MCF 10A (cell line): ENCODE data around the gene ELK4. TPM values are rescaled to one million over a fixed set of nuclear protein-coding genes. Genes with fewer than 3 reads are reported as not detected.
A peak's percentile ranks its signal among the peaks of the same experiment; 100 is the strongest.

Experiments used
- BruUV-seq: library from RNA; stranded (reverse); fragments of 400-500 nt; replicated peaks from 2 replicates; lab custom pipeline; 2021; lab: Mats Ljungman, UMichigan
- CTCF ChIA-PET: fragments of 300-600 bp; sonication (Branson Sonifier 250); formaldehyde crosslinking; extraction: SDS; loops from one replicate; lab custom pipeline; 2021; ENCODE audit warnings: antibody characterized with exemption, inconsistent platforms; lab: Yijun Ruan, JAX
- POLR2A ChIA-PET: fragments of 300-600, 350-650 bp; sonication (Branson Sonifier 250); formaldehyde crosslinking; extraction: SDS; loops from one replicate; lab custom pipeline; 2020; ENCODE audit warnings: antibody characterized with exemption, inconsistent platforms; lab: Yijun Ruan, JAX
- DNase-seq: peaks from one replicate; pipeline ENCODE4 v3.0.0-alpha.2; 2018; ENCODE audit not compliant: unreplicated experiment
- H3K27ac Mint-ChIP-seq: one replicate; pipeline ENCODE4 v1.8.0; 2022; ENCODE audit warnings: mild to moderate bottlenecking, low read depth, mixed read lengths; ENCODE audit not compliant: unreplicated experiment
- H3K27me3 Mint-ChIP-seq: one replicate; pipeline ENCODE4 v1.8.0; 2022; ENCODE audit warnings: mixed read lengths; ENCODE audit not compliant: insufficient read depth, unreplicated experiment
- H3K36me3 Mint-ChIP-seq: one replicate; pipeline ENCODE4 v1.8.0; 2022; ENCODE audit warnings: mild to moderate bottlenecking, moderate library complexity, mixed read lengths; ENCODE audit not compliant: insufficient read depth, unreplicated experiment
- H3K4me1 Mint-ChIP-seq: one replicate; pipeline ENCODE4 v1.8.0; 2022; ENCODE audit warnings: mixed read lengths; ENCODE audit not compliant: insufficient read depth, unreplicated experiment
- H3K4me3 Mint-ChIP-seq: one replicate; pipeline ENCODE4 v1.8.0; 2022; ENCODE audit warnings: mild to moderate bottlenecking, moderate library complexity, mixed read lengths; ENCODE audit not compliant: unreplicated experiment
- H3K9me3 Mint-ChIP-seq: one replicate; pipeline ENCODE4 v1.8.0; 2022; ENCODE audit warnings: mixed read lengths; ENCODE audit not compliant: unreplicated experiment
- CTCF ChIP-seq: fragments of 200-600 bp; IDR thresholded peaks from one replicate; pipeline ENCODE4 v1.8.0; 2022; ENCODE audit warnings: antibody characterized with exemption, mild to moderate bottlenecking; ENCODE audit not compliant: unreplicated experiment
- intact Hi-C: fragments of 100-400 bp; cut with micrococcal nuclease; formaldehyde crosslinking; loops from 2 replicates; pipeline ENCODE4 v1.14.1; 2022
- total RNA-seq: library from RNA; stranded (reverse); gene quantifications from 2 replicates; pipeline ENCODE4 v1.2.3, GENCODE V29; 2022

Gene ELK4
- total RNA-seq, 1 experiment from 2014 or later: 101 TPM

- no peaks in the 10 kb centered on the region for H3K27me3 Mint-ChIP-seq
- peak overlapping the region; percentile 91 for H3K27ac Mint-ChIP-seq
- DNase-seq: peak; percentile 92
- CTCF ChIA-PET: interaction anchor here (0.7 to 7.2 kb wide), 18 partner anchors 9 to 311 kb away, joined by 3 to 185 read pairs (median 6); no protein-coding TSS in a partner anchor
- TSS peak; percentile 42 for BruUV-seq
- H3K36me3 Mint-ChIP-seq: peaks cover 24% of the 10 kb centered on the region
- POLR2A ChIA-PET: interaction anchor here (0.8 to 11.6 kb wide), 30 partner anchors 8 to 370 kb away, joined by 3 to 555 read pairs (median 7); partner anchors contain the start of genes NUCKS1 and RAB29
- peaks cover 38% of the 10 kb centered on the region for H3K4me1 Mint-ChIP-seq
- H3K9me3 Mint-ChIP-seq: no peaks in the 10 kb centered on the region
- intact Hi-C loops: no loop called here
- H3K4me3 Mint-ChIP-seq: peak overlapping the region; percentile 90
- TF ChIP-seq CTCF: no peak
These were observed 622 bp downstream of the ELK4 start for GRCh38 chr1:205631010-205631767.

GRCh38 chr1:205630651-205631009 lies 1.2 kb downstream of the ELK4 start:
- DNase-seq: no peak
- intact Hi-C loops: no loop called here
- H3K4me1 Mint-ChIP-seq: peaks cover 39% of the 10 kb centered on the region
- ChIA-PET CTCF (interaction anchor here (0.7 to 7.2 kb wide), 12 partner anchors 9 to 107 kb away, joined by 3 to 185 read pairs (median 5); no protein-coding TSS in a partner anchor), POLR2A (interaction anchor here (0.8 to 11.6 kb wide), 20 partner anchors 9 to 371 kb away, joined by 3 to 555 read pairs (median 8); partner anchors contain the start of gene NUCKS1)
- H3K27ac Mint-ChIP-seq: peak overlapping the region; percentile 91
- H3K4me3 Mint-ChIP-seq: peak overlapping the region; percentile 90
- H3K9me3 Mint-ChIP-seq: no peaks in the 10 kb centered on the region
- no TSS peak for BruUV-seq
- no peaks in the 10 kb centered on the region for H3K27me3 Mint-ChIP-seq
- H3K36me3 Mint-ChIP-seq: peaks cover 30% of the 10 kb centered on the region
- TF ChIP-seq CTCF: no peak

GRCh38 chr1:205630241-205630640 lies 1.6 kb downstream of the ELK4 start:
- Mint-ChIP-seq H3K4me1 (peaks cover 38% of the 10 kb centered on the region), H3K4me3 (peak overlapping the region; percentile 90), H3K36me3 (peaks cover 34% of the 10 kb centered on the region), H3K9me3 (no peaks in the 10 kb centered on the region), H3K27ac (peak overlapping the region; percentile 91), H3K27me3 (no peaks in the 10 kb centered on the region)
- intact Hi-C loops: no loop called here
- ChIA-PET POLR2A (interaction anchor here (0.7 to 11.6 kb wide), 14 partner anchors 9 to 371 kb away, joined by 3 to 555 read pairs (median 19); partner anchors contain the start of gene NUCKS1), CTCF (interaction anchor here (1.0 to 7.2 kb wide), 10 partner anchors 14 to 347 kb away, joined by 3 to 185 read pairs (median 6); no protein-coding TSS in a partner anchor)
- no peak for DNase-seq
- TF ChIP-seq CTCF: no peak
- no TSS peak for BruUV-seq

- no TSS peak for BruUV-seq
- POLR2A ChIA-PET: interaction anchor here (0.7 to 11.6 kb wide), 11 partner anchors 9 to 120 kb away, joined by 3 to 555 read pairs (median 12); partner anchors contain the start of gene NUCKS1
- no peaks in the 10 kb centered on the region for H3K9me3 Mint-ChIP-seq
- H3K36me3 Mint-ChIP-seq: peaks cover 39% of the 10 kb centered on the region
- DNase-seq: no peak
- TF ChIP-seq CTCF: no peak
- peaks cover 42% of the 10 kb centered on the region for H3K4me1 Mint-ChIP-seq
- no peaks in the 10 kb centered on the region for H3K27me3 Mint-ChIP-seq
- intact Hi-C loops: no loop called here
- peak overlapping the region; percentile 91 for H3K27ac Mint-ChIP-seq
- CTCF ChIA-PET: interaction anchor here (1.2 to 7.2 kb wide), 9 partner anchors 16 to 347 kb away, joined by 3 to 185 read pairs (median 7); no protein-coding TSS in a partner anchor
- H3K4me3 Mint-ChIP-seq: peak overlapping the region; percentile 90
These were observed 2.1 kb downstream of the ELK4 start for GRCh38 chr1:205629751-205630150.
